ENCODE results near the gene ZFPM1. TPM values are rescaled to one million over a fixed set of nuclear protein-coding genes. Genes with fewer than 3 reads are reported as not detected.

Gene ZFPM1
- total and polyA plus RNA-seq, 4 donors: 0.57 to 9.0 (median 2.8) TPM

DNA sequence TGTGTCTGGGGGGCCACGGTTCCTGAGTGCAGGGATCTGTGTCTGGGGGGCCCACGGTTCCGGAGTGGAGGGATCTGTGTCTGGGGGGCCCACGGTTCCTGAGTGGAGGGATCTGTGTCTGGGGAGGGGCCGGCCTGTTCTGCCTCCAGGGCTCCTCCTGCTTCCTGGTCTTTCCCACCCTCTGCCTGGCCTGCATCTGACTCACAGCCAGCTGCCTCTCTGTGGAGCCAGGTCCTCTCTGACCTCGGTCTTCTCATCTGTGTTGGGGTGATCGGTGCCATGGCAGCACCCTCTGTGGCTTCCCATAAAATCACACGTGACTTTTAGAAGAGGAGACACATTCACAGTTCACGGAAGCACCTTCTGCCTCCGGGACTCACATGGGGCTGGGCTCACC lies 50.3 kb downstream of the ZFPM1 start:
- 84 to 90% methylated on average over 10 of the region's 10 CpGs for WGBS, 2 donors
- no peak overlapping the region for H3K27ac ChIP-seq (ENCODE audit: low read depth in 1 of 2, low read length in 1 of 2)
- H3K36me3 ChIP-seq (ENCODE audit: control insufficient read depth in 4 of 4, insufficient read depth in 4 of 4, low read length in 4 of 4): no peaks in the 10 kb centered on the region
- no peaks in the 10 kb centered on the region for H3K27me3 ChIP-seq (ENCODE audit: control insufficient read depth in 3 of 3, insufficient read depth in 3 of 3, low read length in 2 of 3)
- H3K4me3 ChIP-seq: no peak overlapping the region
- H3K9me3 ChIP-seq (ENCODE audit: control insufficient read depth in 4 of 4, insufficient read depth in 3 of 4, low read length in 3 of 4): no peaks in the 10 kb centered on the region
- ATAC-seq (ENCODE audit: insufficient read depth, low FRiP score) (no peak), DNase-seq (no peak)
- no peak overlapping the region for H3K9ac ChIP-seq (ENCODE audit: insufficient read depth in 1 of 2, low read length in 2 of 2)
- TF ChIP-seq, protein P1, sequence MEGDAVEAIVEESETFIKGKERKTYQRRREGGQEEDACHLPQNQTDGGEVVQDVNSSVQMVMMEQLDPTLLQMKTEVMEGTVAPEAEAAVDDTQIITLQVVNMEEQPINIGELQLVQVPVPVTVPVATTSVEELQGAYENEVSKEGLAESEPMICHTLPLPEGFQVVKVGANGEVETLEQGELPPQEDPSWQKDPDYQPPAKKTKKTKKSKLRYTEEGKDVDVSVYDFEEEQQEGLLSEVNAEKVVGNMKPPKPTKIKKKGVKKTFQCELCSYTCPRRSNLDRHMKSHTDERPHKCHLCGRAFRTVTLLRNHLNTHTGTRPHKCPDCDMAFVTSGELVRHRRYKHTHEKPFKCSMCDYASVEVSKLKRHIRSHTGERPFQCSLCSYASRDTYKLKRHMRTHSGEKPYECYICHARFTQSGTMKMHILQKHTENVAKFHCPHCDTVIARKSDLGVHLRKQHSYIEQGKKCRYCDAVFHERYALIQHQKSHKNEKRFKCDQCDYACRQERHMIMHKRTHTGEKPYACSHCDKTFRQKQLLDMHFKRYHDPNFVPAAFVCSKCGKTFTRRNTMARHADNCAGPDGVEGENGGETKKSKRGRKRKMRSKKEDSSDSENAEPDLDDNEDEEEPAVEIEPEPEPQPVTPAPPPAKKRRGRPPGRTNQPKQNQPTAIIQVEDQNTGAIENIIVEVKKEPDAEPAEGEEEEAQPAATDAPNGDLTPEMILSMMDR (IDR thresholded peaks at IDR 0.05; ENCODE audit: control extremely low read depth, extremely low read depth): no peak
- peaks cover 0 to 7% (median 0%) of the 10 kb centered on the region in 5 donors for H3K4me1 ChIP-seq (ENCODE audit: control insufficient read depth in 5 of 5, insufficient read depth in 5 of 5, low read length in 5 of 5)

DNA sequence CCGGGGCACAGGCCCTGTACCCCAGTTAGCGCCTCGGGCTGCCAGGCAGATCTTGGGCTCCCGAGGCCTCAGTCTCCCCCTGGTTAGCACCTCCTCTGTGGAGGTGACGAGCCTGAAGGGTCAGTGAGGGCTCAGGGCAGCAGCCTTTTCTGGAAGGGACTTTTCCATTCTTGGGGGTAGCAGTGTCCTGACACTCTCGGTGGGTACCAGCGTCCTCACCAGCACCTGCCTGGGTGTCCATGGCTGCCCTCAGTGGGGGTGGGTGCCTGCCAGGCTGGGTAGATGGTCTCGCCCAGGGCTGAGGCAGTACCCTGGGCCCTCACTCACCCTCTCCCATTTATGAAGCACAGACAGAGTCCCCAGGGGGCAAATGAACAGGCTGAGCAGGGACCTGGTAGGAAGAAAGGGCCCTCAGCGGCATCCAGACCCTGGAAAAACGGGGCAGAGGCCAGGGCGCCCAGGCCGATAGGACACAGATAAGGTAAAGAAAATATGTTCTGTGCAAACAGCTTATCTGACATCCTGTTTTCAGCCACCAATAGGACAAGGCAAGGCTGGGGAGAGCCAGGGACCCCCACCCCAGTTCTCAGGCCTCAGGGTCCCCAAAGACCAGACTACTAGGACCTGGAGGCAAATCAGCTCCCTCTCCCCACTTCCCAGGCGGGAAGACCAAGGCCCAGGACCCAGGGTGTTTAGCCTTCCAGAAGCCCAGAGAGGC lies 50.9 kb downstream of the ZFPM1 start:
- Histone ChIP-seq H3K27me3 (ENCODE audit: control insufficient read depth in 3 of 3, insufficient read depth in 3 of 3, low read length in 2 of 3) (no peaks in the 10 kb centered on the region), H3K4me1 (ENCODE audit: control insufficient read depth in 5 of 5, insufficient read depth in 5 of 5, low read length in 5 of 5) (peaks cover 0 to 7% (median under 1%) of the 10 kb centered on the region in 5 donors), H3K9ac (ENCODE audit: insufficient read depth in 1 of 2, low read length in 2 of 2) (no peak overlapping the region), H3K4me3 (no peak overlapping the region), H3K36me3 (ENCODE audit: control insufficient read depth in 4 of 4, insufficient read depth in 4 of 4, low read length in 4 of 4) (no peaks in the 10 kb centered on the region), H3K9me3 (ENCODE audit: control insufficient read depth in 4 of 4, insufficient read depth in 3 of 4, low read length in 3 of 4) (no peaks in the 10 kb centered on the region), H3K27ac (ENCODE audit: low read depth in 1 of 2, low read length in 1 of 2) (no peak overlapping the region)
- DNase-seq (no peak), ATAC-seq (ENCODE audit: insufficient read depth, low FRiP score) (no peak)
- WGBS, 2 donors: 86 to 96% methylated on average over 13 of the region's 13 CpGs
- TF ChIP-seq, protein P1 (IDR thresholded peaks at IDR 0.05; ENCODE audit: control extremely low read depth, extremely low read depth): no peak

DNA sequence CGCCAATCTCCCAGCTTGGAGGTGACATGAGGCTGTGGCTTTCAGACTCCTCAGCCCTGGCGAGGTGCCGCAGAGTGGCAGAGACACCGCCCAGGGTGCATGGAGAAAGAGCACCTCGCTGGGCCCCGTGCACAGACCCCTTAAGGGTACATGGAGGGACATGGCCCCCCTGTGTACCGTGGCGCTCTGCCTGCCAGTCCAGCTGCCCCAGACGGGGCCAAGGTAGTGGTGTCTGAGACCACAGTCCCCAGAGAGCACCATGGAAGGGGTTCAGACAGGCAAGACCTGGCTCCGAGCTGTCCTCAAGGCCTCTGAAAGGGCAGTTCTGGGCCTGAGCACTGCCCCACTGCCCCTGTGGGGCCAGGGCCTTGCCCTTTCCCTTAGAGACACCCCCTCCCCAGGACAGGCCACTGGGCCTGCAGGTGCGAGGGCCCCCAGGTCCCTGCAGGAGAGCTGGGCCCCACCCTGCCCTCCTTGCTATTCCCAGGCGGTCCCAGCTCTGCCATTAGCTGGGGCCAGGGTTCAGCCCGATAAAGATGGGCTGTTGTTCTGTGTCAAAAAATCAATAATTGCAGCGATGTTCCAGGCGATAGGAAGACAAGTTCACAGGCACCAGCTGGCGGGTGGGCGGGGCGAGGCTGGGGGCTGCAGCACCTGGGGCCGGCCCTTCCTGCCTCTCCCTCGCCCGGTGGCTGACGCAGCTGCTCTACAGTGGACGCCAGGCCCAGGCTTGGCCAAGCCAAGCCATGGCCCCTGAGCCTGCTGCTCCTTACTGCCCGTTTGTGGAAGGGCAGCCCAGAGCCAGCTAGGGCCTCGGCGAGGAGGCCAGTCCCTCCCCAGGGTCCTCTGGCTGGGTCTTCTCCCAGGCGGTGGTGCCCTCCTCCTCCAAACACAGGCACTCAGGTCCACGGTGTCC lies 51.7 kb downstream of the ZFPM1 start:
- Histone ChIP-seq H3K4me3 (no peak overlapping the region), H3K4me1 (ENCODE audit: control insufficient read depth in 5 of 5, insufficient read depth in 5 of 5, low read length in 5 of 5) (peaks cover 0 to 9% (median 3%) of the 10 kb centered on the region in 5 donors), H3K9ac (ENCODE audit: insufficient read depth in 1 of 2, low read length in 2 of 2) (no peak overlapping the region), H3K36me3 (ENCODE audit: control insufficient read depth in 4 of 4, insufficient read depth in 4 of 4, low read length in 4 of 4) (no peaks in the 10 kb centered on the region), H3K9me3 (ENCODE audit: control insufficient read depth in 4 of 4, insufficient read depth in 3 of 4, low read length in 3 of 4) (no peaks in the 10 kb centered on the region), H3K27ac (ENCODE audit: low read depth in 1 of 2, low read length in 1 of 2) (no peak overlapping the region), H3K27me3 (ENCODE audit: control insufficient read depth in 3 of 3, insufficient read depth in 3 of 3, low read length in 2 of 3) (no peaks in the 10 kb centered on the region)
- 85 to 87% methylated on average over 27 to 28 of the region's 28 CpGs for WGBS, 2 donors
- ATAC-seq (ENCODE audit: insufficient read depth, low FRiP score): no peak
- no peak for DNase-seq
- TF ChIP-seq, protein P1 (IDR thresholded peaks at IDR 0.05; ENCODE audit: control extremely low read depth, extremely low read depth): no peak

All from lung (tissue), 12 donors.